ENCODE data around the gene SLCO2B1.

Gene SLCO2B1

DNA sequence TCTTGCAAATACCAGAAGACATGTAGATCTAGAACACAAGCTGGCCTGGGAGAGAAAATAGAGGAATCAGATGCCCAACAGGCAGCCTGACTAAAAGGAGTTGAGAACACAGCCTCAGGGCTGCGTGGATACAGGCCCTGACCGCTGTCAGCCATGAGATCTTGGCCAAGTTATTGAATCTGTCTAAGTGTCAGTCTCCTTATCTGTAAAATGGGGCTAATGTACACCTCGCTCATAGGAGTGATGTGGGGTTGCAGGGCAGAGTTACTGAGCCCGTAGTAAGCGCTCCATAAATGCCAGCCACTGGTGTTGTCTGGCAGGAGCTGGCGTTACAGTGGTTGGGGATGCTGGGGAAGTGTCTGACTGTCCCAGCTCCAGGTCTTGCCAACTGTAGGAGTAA, 51.3 kb downstream of the SLCO2B1 start:
- TF ChIP-seq, protein P1, sequence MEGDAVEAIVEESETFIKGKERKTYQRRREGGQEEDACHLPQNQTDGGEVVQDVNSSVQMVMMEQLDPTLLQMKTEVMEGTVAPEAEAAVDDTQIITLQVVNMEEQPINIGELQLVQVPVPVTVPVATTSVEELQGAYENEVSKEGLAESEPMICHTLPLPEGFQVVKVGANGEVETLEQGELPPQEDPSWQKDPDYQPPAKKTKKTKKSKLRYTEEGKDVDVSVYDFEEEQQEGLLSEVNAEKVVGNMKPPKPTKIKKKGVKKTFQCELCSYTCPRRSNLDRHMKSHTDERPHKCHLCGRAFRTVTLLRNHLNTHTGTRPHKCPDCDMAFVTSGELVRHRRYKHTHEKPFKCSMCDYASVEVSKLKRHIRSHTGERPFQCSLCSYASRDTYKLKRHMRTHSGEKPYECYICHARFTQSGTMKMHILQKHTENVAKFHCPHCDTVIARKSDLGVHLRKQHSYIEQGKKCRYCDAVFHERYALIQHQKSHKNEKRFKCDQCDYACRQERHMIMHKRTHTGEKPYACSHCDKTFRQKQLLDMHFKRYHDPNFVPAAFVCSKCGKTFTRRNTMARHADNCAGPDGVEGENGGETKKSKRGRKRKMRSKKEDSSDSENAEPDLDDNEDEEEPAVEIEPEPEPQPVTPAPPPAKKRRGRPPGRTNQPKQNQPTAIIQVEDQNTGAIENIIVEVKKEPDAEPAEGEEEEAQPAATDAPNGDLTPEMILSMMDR (conservative IDR thresholded peaks at IDR 0.05) = no peak

DNA sequence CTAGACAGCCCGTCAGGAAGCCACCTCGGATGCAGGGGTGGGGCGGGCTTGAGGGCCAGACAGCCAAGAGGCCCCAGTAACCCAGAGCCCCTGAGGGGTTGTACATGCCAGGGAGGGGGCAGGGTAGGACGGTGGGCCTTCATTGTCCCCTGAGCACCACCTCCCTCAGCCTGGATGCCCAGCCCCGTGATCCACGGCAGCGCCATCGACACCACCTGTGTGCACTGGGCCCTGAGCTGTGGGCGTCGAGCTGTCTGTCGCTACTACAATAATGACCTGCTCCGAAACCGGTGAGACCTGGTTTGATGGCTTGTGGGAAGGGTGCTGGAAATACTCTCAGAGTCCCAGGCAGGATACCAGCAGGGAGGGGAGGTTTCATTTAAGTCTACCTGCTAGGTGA, 52.2 kb downstream of the SLCO2B1 start:
- no peak overlapping the region for H3K27ac ChIP-seq
- TF ChIP-seq, protein P1 (conservative IDR thresholded peaks at IDR 0.05) = no peak

More for the DNA sequence above, 51.3 kb downstream of the SLCO2B1 start:
- no peak overlapping the region for H3K27ac ChIP-seq

DNA sequence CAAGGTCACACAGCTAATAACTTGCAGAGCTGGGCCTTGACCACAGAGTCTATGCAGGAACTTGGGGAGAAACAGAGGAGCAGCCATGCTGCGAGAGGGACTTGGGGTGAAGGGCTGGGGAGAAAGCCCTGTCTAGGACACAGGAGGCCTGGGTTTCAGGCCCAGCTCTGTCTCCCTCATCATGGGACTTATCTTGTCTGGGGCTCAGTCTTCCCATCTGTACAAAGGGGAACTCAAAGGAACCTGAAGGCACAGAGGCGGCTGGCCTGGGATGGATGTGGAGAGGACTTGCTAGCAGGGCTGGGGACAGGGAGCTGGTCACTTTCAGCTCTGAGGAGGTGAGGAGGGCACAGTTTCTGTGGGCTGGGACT, 52.7 kb downstream of the SLCO2B1 start:
- TF ChIP-seq, protein P1 (conservative IDR thresholded peaks at IDR 0.05) = no peak
- H3K27ac ChIP-seq = no peak overlapping the region

DNA sequence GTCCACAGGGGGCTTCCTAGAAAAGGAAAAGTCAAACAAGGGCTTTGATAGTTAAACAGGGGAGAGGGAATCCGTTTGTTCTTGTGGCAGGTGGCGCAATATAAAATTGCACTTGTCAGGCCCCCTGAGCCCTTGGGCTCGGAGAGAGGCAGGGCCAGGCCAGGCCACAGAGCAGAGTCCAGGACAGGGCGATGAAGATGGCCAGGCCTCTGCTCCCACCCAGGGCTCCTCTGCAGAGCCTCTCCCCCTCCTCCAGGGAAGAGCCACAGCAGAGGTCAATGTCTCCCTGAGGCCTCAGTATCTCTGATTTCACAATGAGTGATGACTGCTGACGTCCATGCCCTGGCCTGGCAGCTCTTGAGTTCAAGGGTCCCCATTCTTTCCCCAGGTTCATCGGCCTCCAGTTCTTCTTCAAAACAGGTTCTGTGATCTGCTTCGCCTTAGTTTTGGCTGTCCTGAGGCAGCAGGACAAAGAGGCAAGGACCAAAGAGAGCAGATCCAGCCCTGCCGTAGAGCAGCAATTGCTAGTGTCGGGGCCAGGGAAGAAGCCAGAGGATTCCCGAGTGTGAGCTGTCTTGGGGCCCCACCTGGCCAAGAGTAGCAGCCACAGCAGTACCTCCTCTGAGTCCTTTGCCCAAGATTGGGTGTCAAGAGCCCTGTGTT, 53.2 kb downstream of the SLCO2B1 start:
- TF ChIP-seq, protein P1 (conservative IDR thresholded peaks at IDR 0.05) = no peak

DNA sequence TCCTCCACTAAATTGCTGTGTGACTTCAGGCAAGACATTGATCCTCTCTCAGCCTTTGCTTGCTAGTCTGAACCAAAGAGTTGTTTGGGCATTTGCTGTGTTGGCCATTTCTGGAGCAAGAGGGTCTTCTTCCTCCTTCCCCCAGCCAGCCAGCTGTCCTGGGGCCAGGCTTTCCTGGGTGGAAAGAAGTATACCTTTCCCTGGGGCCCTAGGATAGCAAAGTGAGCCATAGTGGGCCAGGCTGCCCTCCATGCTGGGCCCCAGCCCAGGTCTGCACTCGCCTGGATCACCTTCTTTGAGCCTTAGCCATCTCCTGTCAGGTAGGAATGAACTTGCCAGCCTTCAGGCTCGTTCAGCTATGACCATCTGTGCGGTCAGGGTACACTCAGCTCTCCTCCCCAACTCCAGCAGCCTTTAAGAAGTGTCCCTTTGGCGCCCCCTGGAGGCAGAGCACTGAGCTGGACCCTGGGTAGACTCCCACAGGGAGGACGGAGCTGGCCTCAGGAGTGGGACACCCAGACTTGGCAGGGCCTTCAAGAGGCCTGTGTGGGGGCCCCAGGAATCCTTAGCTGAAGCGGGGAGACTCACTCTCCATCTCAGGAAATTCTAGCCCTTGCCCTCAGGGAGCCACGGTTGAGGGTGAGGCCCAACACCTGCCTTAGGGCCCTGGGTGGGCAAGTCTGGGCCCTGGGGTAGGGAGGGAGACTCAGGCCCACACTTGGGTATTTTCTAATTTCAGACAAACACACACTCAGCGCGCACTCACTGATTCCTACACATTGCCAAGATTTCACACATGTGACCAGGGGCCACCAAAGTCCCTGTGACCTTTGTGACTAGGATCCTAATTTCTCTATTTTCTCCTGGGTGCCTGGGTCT, 54.0 kb downstream of the SLCO2B1 start:
- TF ChIP-seq, protein P1 (conservative IDR thresholded peaks at IDR 0.05) = peak; percentile 80
- H3K27ac ChIP-seq = no peak overlapping the region

More for the DNA sequence above, 53.2 kb downstream of the SLCO2B1 start:
- no peak overlapping the region for H3K27ac ChIP-seq

DNA sequence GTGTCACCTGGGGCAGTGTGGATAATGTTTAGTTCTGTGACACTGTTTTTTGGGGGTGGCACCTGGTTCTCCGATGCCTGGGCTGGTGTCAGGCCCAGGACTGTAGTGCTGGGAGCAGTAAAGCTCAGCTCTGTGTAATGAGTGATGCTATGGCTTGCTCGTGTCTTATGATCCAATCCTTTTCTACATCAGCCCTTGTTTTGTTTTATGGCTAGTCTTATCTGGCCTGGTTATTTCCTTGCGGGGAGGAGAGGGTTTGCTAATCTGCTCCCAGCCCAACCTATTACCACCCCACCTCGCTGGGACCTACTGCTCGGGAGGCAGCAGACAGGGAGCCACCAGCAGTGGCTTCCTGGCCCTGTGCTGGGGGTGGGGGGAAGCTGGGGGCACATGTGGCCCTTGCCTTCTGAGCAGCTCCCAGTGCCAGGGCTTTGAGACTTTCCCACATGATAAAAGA, 54.7 kb downstream of the SLCO2B1 start:
- TF ChIP-seq, protein P1 (conservative IDR thresholded peaks at IDR 0.05) = no peak
- H3K27ac ChIP-seq = no peak overlapping the region

DNA sequence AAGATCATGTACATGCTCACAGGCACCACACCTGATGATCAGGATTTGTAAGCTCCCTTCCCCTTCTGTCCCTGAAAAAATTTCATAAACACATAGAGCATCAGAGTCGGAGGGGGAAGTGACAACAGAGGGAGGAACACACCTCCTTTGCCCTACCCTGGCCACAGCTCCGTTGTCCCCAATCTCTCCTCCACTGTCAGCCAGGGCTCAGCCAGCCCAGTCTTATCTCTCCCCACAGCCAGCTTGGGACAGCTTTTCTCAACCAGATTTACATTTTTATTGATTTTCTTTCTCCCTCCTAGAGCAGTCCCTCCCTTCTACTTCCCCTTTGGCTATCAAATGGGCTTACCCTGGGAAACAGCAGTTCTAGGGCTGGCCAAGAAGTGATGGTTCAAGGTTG, 57.5 kb downstream of the SLCO2B1 start:
- TF ChIP-seq, protein P1 (conservative IDR thresholded peaks at IDR 0.05) = no peak
- H3K27ac ChIP-seq = no peak overlapping the region

Measured in VCaP (cell line).